Inflammatory macrophage treated with lipopolysaccharide for 1 hour (primary cell): ENCODE data around the gene DDX46.
"Not testable (repeated sequence)": the region's sequence is repeated elsewhere in the genome, so short reads cannot be mapped to it uniquely, and the experiment has no call there.

Experiments used
- DNase-seq, 2 donors: peaks; one replicate each; pipeline ENCODE4 v3.0.0-alpha.2; 2020 to 2022

The DDX46 gene

DNA sequence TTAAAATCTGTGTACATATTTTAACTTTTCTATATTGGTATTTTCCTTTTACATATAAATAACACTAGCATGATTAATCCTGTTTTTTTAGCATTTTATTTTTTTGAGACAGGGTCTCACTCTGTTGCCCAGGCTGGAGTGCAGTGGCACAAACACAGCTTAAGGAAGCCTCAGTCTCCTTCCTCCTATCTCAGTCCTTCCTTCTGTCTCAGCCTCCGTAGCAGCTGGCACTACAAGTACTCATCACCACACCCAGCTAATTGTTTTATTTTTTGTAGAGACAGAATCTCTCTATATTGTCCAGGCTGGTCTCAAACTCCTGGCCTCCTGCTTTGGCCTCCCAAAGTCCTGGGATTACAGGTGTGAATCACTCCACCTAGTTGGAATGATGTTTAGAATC lies 85.7 kb downstream of the DDX46 start:
- no peak for DNase-seq

DNA sequence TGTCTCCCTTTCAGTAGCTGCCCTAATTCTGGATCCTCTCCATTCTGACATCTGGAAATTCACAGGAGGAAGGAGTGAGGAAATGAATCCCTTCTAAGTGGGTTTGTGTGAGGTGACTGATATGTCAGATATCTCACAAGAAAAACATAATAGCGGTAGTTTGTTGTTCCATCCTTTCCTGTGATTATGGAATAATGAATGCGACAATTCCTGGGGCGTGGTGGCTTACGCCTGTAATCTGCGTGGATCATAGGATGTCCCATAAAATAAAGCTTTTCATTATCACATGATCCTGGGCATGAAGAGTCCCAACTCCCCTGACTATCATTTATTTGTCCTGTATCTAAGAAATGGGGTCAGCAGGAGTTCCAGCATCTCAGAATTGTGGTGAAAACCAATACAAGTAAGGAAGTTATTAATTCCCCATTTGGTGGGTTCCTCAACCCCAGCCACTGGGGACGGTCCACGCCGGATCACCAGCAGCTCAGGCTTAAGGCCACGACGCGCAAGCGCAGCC lies 86.8 kb downstream of the DDX46 start:
- DNase-seq = no peak

DNA sequence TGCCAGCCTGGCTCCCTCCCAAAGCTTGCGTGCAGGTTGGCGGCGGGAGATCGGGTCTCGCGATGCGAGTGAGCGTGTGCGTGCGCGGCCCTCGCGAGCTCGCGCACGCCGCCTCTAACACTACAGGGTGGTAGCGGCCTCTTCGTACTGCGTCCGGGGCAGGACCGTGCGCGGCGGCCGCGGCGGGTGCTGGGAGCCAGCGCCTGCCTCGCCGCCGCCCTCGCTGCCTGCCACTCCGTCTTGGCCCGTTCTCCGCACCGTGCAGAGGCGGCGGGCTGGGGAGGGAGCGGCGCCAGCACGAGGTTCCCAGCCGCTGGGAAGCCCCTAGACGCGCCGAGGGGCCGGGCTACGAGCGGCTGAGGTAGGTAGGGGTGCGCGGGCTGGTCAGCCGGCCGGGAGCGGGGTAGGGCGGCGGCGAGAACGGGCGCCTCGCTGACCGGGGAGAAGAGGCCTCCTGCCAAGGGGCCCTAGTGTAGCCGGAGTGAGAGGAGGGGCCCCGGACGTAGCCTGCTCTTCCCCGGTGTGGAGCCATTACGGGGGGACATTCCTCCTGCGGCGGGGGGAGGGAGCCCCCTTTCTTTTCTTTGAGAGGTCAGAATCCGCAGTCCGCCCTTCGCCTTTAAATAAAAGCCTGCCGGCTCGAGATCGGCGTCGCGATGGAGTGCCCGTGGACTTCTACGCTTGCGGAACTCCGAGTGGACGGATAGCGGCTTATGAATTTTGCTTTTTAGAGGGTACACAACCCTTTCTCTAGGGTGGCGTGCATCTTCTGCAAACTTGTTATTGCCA lies 87.5 kb downstream of the DDX46 start, which contains the start of gene C5orf24:
C5orf24 (plus strand) TSS at position 117 of the 789 bp plus-strand sequence. CDS start 8,933 bp downstream, outside the sequence.
- peak; percentile 91 for DNase-seq

DNA sequence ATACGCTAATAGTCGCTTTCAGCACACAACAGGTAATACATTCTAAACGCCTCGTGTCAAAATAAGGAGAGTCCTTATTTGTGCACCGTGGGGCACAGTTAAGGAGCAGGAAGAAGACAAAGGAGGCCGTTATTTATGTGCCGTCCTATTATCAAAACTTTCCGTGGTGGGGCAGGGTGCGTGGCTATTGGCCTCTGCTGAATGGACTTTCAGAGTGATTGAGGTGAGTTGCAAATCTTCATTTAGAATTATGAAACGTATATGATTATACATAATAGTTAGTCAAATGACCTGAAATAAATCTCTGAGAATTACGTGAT lies 88.0 kb downstream of the DDX46 start:
- DNase-seq = peak; percentile 15 to 48

DNA sequence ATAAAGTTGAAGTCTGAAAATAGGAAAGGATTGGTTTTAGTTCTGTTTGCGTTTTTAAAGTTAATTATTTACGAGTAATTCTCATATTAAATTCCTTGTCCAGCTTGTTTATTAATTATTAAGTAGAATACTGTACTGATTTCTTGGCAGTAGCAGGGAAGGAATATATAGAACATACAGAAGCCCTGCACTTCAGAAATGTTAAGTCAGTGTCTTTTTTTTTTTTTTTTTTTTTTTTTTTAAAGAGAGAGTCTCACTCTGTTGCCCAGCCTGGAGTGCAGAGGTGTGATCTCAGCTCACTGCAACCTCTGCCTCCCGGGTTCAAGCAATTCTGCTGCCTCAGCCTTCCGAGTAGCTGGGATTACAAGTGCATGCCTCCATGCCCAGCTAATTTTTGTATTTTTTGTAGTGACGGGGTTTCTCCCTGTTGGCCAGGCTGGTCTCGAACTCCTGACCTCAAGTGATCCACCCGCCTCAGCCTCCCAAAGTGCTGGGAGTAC lies 90.9 kb downstream of the DDX46 start:
- DNase-seq = not testable (repeated sequence)

DNA sequence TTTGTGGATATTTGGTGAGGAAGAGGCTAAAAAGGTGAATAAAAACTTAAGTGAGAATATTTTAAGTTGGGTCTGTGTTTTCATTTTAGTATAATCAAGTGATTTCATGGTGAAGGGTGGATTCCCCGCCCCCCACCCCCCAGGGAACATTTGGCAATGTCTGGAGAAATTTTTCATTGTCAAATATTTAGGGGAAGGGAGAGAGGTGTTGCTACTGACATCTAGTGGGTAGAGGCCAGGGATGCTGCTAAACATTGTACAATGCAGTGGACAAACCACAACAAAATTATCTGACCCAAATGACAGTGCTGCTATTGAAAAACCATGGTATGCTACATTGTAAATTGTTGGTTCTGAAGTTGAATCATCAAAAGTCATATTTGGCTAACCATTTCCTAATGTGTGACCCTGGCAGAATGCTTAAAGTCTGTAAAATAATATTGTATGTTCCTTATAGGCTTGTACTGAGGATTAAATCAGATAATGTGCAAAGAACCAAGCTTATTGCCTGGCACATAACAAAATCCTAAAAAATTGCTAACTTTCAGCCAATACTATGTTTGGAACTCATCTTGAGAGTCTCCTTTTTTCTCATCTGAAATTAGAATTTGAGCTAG lies 92.8 kb downstream of the DDX46 start:
- peak; percentile 42 to 44 for DNase-seq

DNA sequence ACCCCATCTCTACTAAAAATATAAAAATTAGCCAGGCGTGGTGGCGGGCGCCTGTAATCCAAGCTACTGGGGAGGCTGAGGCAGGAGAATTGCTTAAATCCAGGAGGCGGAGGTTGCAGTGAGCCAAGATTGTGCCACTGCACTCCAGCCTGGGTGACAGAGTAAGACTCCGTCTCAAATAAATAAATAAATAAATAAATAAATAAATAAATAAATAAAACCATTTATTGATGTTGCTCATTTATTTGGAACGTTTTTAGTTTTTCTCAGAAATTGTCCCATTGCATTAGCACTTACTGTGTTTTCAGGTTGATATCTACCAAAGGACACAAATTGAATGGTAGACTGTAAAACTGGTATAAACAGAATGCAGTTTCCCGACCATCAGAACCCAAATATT lies 97.9 kb downstream of the DDX46 start:
- DNase-seq = not testable (repeated sequence)

DNA sequence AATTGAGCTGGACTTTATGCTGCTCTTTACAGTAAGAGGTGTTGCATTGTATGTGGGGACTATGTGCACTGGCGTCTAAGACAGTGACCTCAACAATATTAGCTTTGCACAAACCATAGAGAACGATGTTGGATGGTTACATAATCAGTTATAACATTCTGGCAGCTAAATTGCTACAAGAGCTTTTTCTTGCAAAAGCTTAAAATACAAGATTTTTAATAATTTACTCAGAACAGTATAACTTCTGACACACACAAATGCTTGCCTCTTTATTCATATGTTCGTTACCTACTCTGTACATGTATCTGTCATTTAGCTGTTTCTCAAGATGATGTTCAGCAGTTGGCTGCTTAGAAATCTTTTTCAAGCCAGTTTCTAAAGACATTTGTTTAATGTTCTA lies 98.8 kb downstream of the DDX46 start:
- DNase-seq = no peak

DNA sequence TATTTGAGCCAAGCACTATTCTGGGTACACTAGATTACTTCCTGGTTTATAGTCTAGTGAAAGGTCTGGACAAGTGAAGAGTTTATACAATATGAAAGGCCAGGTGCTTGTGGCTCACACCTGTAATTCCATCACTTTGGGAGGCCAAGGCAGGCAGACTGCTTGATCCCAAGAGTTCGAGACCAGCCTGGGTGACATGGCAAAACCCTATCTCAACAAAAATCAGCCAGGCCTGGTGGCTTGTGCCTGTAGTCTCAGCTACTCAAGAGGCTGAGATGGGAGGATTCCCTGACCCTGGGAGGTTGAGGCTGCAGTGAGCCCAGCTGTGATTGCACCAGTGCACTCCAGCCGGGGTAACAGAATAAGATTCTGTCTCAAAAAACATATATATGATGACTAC lies 106.1 kb downstream of the DDX46 start:
- DNase-seq = no peak

DNA sequence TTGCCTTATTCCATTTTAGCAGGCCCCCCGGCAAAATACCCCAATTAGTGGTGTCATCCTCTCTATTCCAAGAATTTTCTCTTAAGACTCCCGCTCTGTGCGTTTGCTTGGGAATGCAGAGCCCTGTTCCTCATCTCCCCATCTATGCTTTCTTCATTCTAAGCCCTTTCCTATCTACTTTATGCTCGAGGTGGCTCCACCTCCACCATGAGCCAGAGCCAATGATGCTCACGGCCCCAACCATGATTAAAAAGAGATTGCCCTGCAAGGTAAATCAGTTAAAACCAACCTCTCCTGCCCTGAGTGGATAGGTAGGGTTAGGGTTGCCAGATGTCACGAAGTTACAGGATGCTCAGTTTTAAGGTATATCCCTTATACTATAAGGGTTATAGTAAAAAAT lies 114.9 kb downstream of the DDX46 start:
- no peak for DNase-seq

DNA sequence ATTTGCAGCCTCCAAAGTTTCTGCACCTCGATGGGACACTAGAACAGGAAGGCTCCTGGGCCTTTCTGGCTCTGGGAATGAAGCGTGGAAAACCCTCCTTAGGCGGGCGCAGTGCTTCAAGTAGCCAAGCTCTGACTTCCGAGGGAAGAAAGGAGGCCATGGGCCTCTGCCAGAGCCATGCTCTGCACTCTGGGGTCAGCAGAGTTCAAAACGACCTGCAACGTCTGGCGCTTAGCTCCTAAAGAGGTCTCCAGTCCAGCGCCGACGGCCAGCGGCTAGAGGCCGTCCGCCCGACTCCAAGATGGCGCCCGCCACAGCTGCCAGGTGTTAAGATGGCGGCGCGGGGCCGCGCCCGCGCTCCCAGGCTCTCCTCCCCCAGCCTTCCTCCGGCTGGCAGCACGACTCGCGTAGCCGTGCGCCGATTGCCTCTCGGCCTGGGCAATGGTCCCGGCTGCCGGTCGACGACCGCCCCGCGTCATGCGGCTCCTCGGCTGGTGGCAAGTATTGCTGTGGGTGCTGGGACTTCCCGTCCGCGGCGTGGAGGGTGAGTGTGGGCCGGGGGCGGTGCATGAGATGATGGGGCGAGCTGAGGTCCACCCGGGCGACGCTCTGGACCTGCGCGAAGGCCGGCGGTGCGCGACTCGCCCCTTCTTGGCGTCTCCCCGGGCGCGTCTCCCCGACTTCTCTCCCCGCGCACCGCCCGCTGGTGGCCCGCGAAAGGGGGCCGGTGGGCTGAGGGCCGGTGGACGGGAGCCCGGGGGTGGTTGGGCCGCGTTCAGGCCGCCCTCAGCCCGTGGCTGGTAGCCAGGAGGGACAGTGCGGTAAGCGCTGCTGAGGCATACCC lies 115.6 kb downstream of the DDX46 start, which contains the start of gene TXNDC15:
TXNDC15 (plus strand) TSS at position 385 of the 844 bp plus-strand sequence; CDS start at position 442, 57 bp downstream.
- DNase-seq = peak; percentile 80 to 87

DNA sequence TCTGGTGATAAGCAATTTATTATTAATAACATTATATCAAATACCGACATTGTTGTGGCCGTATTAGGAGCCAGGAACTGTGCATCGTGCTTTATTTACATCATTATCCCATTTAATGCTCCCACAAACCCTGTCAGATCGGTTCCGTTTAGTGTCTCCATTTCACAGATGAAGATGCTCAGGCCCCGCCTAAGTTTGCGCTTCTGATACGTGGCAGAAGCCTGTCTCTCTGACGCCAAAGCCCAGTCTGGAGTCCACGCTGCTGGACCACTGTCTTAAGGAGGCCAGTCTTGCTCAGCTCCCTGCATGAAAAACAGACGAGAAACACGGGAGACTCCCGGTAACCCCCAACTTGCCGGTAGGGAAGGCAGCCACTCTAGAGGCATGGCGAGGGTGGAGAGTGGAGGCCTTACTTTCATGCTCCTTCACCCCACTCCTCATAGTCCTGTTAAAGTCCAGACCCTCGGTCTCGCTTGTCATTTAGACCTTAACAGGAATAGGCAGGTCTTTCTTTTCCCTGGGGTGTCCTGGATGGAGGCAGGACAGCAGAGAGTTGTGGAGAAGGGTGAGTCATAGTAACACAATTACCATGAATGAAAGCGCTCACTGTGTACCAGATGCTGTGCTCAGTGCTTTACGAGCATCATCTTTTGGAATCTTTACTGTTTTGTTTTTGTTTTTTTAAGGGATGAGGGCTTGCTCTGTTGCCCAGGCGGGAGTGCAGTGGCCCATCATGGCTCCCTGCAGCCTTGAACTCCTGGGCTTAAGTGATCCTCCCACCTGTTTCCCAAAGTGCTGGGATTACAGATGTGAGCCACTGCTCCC lies 116.5 kb downstream of the DDX46 start:
- peak; percentile 35 to 44 for DNase-seq

DNA sequence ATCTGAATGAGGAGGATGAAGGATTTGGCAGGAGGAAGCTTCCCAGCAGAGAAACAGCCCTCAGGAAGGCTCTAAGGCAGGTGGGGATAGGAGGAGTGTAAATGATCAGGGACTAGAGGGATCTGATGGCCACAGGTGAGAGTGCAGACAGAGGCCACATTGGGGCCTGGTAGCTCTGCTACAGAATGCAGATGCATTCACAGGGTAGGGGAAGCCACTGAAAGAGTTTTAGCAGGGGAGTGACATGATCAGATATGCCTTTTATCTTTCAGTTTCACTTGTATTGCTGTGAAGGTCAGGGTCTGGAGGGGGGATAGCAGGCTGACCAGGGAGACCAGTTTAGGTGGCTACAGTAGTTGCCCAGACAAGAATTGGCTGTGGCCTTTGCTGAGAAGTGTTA lies 118.6 kb downstream of the DDX46 start:
- no peak for DNase-seq

DNA sequence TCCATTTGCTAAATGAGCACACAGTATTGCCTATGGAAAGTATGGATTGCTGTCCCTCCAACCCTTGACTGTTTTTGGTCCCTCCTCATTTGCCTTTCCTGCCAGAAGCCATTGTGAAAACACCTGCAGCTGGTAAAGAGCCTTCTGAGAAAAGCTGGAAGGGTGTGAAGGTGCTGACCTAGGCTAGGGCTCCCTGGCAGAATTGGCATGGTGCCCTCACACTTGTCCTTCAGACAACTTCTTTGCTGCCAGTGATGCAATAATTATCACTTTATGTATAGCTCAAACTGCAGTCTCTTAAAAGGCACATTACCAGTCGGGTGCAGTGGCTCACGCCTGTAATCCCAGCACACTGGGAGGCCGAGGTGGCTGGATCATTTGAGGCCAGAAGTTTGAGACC lies 119.8 kb downstream of the DDX46 start:
- DNase-seq = no peak

DNA sequence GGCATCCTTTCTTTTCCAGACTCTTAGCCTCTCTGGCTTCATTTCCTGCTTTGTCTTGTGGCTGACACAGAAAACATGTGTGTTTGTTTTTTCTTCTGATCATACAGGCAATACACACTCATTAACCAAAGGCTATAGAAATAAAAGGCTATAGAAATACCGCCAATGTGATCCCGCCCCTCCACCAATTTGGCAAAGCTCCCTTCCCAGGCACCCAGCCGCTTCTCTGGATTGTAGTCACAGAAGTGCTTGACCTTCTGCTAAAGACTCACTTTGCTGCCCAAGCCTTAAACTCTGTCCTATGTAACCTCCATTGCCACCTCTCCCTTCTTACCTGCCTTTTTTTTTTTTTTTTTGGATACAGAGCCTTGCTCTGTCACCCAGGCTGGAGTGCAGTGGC lies 120.9 kb downstream of the DDX46 start:
- DNase-seq = no peak
